Mesenchymal stem cell (in vitro differentiated cells and primary cell): Measurements from ENCODE around the gene ZIM2.

Experiments
- DNase-seq: peaks from one replicate; pipeline ENCODE4 v3.0.0-alpha.2; 2013
- H2AFZ ChIP-seq: one replicate; pipeline ENCODE4 v1.6.1; 2013; ENCODE audit warnings: low read depth, mild to moderate bottlenecking, control low read depth, inconsistent platforms, low read length, moderate library complexity
- H2AK5ac ChIP-seq: 2 replicates; pipeline ENCODE4 v1.6.1; 2013; ENCODE audit warnings: low read length, moderate library complexity, mild to moderate bottlenecking, inconsistent platforms; ENCODE audit not compliant: severe bottlenecking
- H2BK120ac ChIP-seq: one replicate; pipeline ENCODE4 v1.6.1; 2013; ENCODE audit warnings: low read depth, mild to moderate bottlenecking, inconsistent platforms, low read length, moderate library complexity
- H2BK12ac ChIP-seq, 2 experiments: one replicate each; pipeline ENCODE4 v1.6.1; 2013; ENCODE audit warnings: inconsistent platforms in 2 of 2, low read length in 2 of 2, mild to moderate bottlenecking in 2 of 2, moderate library complexity in 2 of 2, control low read depth in 1 of 2
- H2BK15ac ChIP-seq: one replicate; pipeline ENCODE4 v1.6.1; 2013; ENCODE audit warnings: mild to moderate bottlenecking, low read depth, inconsistent platforms; ENCODE audit not compliant: poor library complexity, severe bottlenecking
- H2BK5ac ChIP-seq: 2 replicates; pipeline ENCODE4 v1.6.1; 2013; ENCODE audit warnings: low read depth, mild to moderate bottlenecking, low read length, control low read depth, inconsistent platforms; ENCODE audit not compliant: poor library complexity, severe bottlenecking
- H3K14ac ChIP-seq, 2 experiments: one replicate each; pipeline ENCODE4 v1.6.1; 2013; ENCODE audit warnings: inconsistent platforms in 2 of 2, low read length in 2 of 2, control low read depth in 1 of 2, mild to moderate bottlenecking in 1 of 2, moderate library complexity in 1 of 2
- H3K18ac ChIP-seq, 2 experiments: one replicate each; pipeline ENCODE4 v1.6.1; 2013; ENCODE audit warnings: inconsistent platforms in 2 of 2, low read length in 2 of 2, control low read depth in 1 of 2, low read depth in 1 of 2, mild to moderate bottlenecking in 1 of 2
- H3K23ac ChIP-seq, 2 experiments: one replicate each; pipeline ENCODE4 v1.6.1; 2013; ENCODE audit warnings: inconsistent platforms in 2 of 2, low read length in 2 of 2, mild to moderate bottlenecking in 2 of 2, moderate library complexity in 2 of 2, control low read depth in 1 of 2
- H3K27ac ChIP-seq: 2 replicates; pipeline ENCODE4 v1.5.1; 2013; ENCODE audit warnings: mild to moderate bottlenecking, moderate library complexity, low read length, control low read depth, inconsistent platforms; ENCODE audit not compliant: poor library complexity, severe bottlenecking
- H3K27me3 ChIP-seq, 2 experiments: 2 replicates each; pipeline versions ENCODE4 v1.6.1 to v1.7.0; 2013; ENCODE audit warnings: low read length in 2 of 2, mild to moderate bottlenecking in 2 of 2, moderate library complexity in 2 of 2, control low read depth in 1 of 2, inconsistent platforms in 1 of 2; ENCODE audit not compliant: control insufficient read depth in 1 of 2, insufficient read depth in 1 of 2
- H3K36me3 ChIP-seq, 2 experiments: 2 replicates each; pipeline versions ENCODE4 v1.6.1 to v1.7.0; 2013; ENCODE audit warnings: low read length in 2 of 2, control low read depth in 1 of 2, inconsistent platforms in 1 of 2, low read depth in 1 of 2, mild to moderate bottlenecking in 1 of 2; ENCODE audit not compliant: insufficient read depth in 2 of 2, control insufficient read depth in 1 of 2
- H3K4ac ChIP-seq, 2 experiments: one replicate each; pipeline ENCODE4 v1.6.1; 2013; ENCODE audit warnings: inconsistent platforms in 2 of 2, low read length in 2 of 2, mild to moderate bottlenecking in 2 of 2, moderate library complexity in 2 of 2, control low read depth in 1 of 2, low read depth in 1 of 2
- H3K4me1 ChIP-seq: 2 replicates; pipeline ENCODE4 v1.6.1; 2013; ENCODE audit warnings: low read depth, low read length, control low read depth; ENCODE audit not compliant: control insufficient read depth, insufficient read depth
- H3K4me2 ChIP-seq: 2 replicates; pipeline ENCODE4 v1.6.1; 2013; ENCODE audit warnings: low read length, mild to moderate bottlenecking, inconsistent platforms; ENCODE audit not compliant: poor library complexity, severe bottlenecking
- H3K4me3 ChIP-seq, 2 experiments: 2 replicates each; pipeline versions ENCODE4 v1.5.1 to v1.7.0; 2013; ENCODE audit warnings: low read length in 2 of 2, mild to moderate bottlenecking in 2 of 2, control low read depth in 1 of 2, low read depth in 1 of 2; ENCODE audit not compliant: insufficient read depth in 1 of 2
- H3K79me1 ChIP-seq: replicated peaks from 2 replicates; pipeline ENCODE4 v1.6.1; 2013; ENCODE audit warnings: mild to moderate bottlenecking, control low read depth, low read length, inconsistent platforms; ENCODE audit not compliant: poor library complexity, severe bottlenecking
- H3K9ac ChIP-seq: 2 replicates; pipeline ENCODE4 v1.7.0; 2013; ENCODE audit warnings: mild to moderate bottlenecking, low read length, moderate library complexity
- H3K9me3 ChIP-seq: 2 replicates; pipeline ENCODE4 v1.7.0; 2013; ENCODE audit warnings: mild to moderate bottlenecking, low read length; ENCODE audit not compliant: control insufficient read depth
- H4K8ac ChIP-seq: one replicate; pipeline ENCODE4 v1.6.1; 2013; ENCODE audit warnings: inconsistent platforms, mild to moderate bottlenecking, low read length, moderate library complexity
- H4K91ac ChIP-seq: one replicate; pipeline ENCODE4 v1.6.1; 2013; ENCODE audit warnings: mild to moderate bottlenecking, low read length, inconsistent platforms
- WGBS: methylation state at CpG from one replicate; pipeline ENCODE4 v1.1.7; 2013; ENCODE audit warnings: mixed read lengths; 5-methylcytosine and 5-hydroxymethylcytosine counted together

ZIM2 gene

DNA sequence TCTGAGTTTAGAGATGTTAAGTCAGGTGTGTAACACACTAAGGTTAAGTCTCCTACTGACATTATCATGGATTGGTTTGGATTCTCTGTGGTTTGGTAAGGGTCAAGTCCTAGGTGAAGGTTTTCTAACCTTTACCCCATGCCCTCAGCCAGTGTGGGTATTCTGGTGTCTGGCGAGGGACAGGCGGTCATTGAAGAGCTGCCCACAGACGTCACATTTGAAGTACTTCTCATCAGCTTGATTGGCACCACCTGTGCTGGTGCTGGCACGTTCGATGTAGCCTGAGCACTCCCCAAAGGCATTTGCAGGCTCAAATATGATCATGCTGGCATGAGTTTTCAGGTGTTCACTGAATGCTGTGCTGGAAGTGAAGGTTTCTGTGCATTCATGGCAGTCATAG lies 27.0 kb downstream of the ZIM2 start:
- no peak overlapping the region for H4K91ac ChIP-seq
- H3K27ac ChIP-seq = no peak overlapping the region
- no peak overlapping the region for H3K18ac ChIP-seq
- H3K9me3 ChIP-seq = peaks cover 58% of the 10 kb centered on the region
- no peak for DNase-seq
- H3K23ac ChIP-seq = no peak overlapping the region
- no peak overlapping the region for H2AK5ac ChIP-seq
- no peak overlapping the region for H3K9ac ChIP-seq
- H2BK120ac ChIP-seq = no peak overlapping the region
- H3K27me3 ChIP-seq = no peaks in the 10 kb centered on the region
- no peaks in the 10 kb centered on the region for H3K4me1 ChIP-seq
- H2BK12ac ChIP-seq = no peak overlapping the region
- H2BK15ac ChIP-seq = no peak overlapping the region
- H3K4me3 ChIP-seq = no peak overlapping the region
- no peak overlapping the region for H3K4me2 ChIP-seq
- no peaks in the 10 kb centered on the region for H3K79me1 ChIP-seq
- peaks cover 0 to 9% of the 10 kb centered on the region in 2 experiments for H3K36me3 ChIP-seq
- H3K4ac ChIP-seq = no peak overlapping the region
- no peak overlapping the region for H3K14ac ChIP-seq
- 61% methylated on average over 5 of the region's 5 CpGs for WGBS
- H2AFZ ChIP-seq = no peak overlapping the region
- H2BK5ac ChIP-seq = no peak overlapping the region
- no peak overlapping the region for H4K8ac ChIP-seq

GRCh38 chr19:56811480-56811879 lies 29.0 kb downstream of the ZIM2 start:
- Histone ChIP-seq H3K23ac (no peak overlapping the region), H3K14ac (no peak overlapping the region), H2BK5ac (no peak overlapping the region), H3K79me1 (no peaks in the 10 kb centered on the region), H2AFZ (no peak overlapping the region), H3K9ac (no peak overlapping the region), H3K27ac (no peak overlapping the region), H3K27me3 (no peaks in the 10 kb centered on the region), H3K36me3 (no peaks in the 10 kb centered on the region), H3K4me1 (no peaks in the 10 kb centered on the region), H2AK5ac (no peak overlapping the region), H2BK15ac (no peak overlapping the region), H4K8ac (no peak overlapping the region), H2BK120ac (no peak overlapping the region), H4K91ac (no peak overlapping the region), H3K4me2 (no peak overlapping the region), H2BK12ac (no peak overlapping the region), H3K9me3 (peaks cover 63% of the 10 kb centered on the region), H3K4me3 (no peak overlapping the region), H3K18ac (no peak overlapping the region), H3K4ac (no peak overlapping the region)
- WGBS = 55% methylated on average over 6 of the region's 6 CpGs
- no peak for DNase-seq

DNA sequence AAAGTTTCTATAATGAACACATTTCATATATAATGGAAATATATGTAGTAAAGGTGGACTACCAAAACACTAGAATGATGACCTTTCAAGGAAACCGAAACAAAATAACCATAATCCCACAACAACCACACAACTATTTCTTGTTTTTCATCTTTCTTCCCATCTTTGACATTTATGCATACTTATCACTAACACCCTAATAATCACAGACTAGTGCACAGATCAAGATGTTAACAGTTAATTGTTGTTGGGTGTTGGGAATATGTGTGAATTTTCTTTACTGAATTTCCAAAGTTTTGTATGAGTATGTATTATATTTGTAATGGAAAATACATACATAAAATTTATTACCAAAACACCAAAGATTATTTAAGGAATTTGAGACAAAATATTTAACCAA lies 30.3 kb downstream of the ZIM2 start:
- no peak overlapping the region for H4K91ac ChIP-seq
- H2BK15ac ChIP-seq = no peak overlapping the region
- H3K4me3 ChIP-seq = no peak overlapping the region
- H2BK5ac ChIP-seq = no peak overlapping the region
- no peaks in the 10 kb centered on the region for H3K27me3 ChIP-seq
- H2BK12ac ChIP-seq = no peak overlapping the region
- no peak for DNase-seq
- H3K9ac ChIP-seq = no peak overlapping the region
- H3K4me1 ChIP-seq = no peaks in the 10 kb centered on the region
- H3K23ac ChIP-seq = no peak overlapping the region
- H3K18ac ChIP-seq = no peak overlapping the region
- H3K36me3 ChIP-seq = no peaks in the 10 kb centered on the region
- H3K9me3 ChIP-seq = peaks cover 58% of the 10 kb centered on the region
- H2AK5ac ChIP-seq = no peak overlapping the region
- no peak overlapping the region for H3K4ac ChIP-seq
- H3K14ac ChIP-seq = no peak overlapping the region
- WGBS = 64% methylated on average over 1 of the region's 1 CpG
- no peak overlapping the region for H2AFZ ChIP-seq
- no peaks in the 10 kb centered on the region for H3K79me1 ChIP-seq
- H3K4me2 ChIP-seq = no peak overlapping the region
- H2BK120ac ChIP-seq = no peak overlapping the region
- no peak overlapping the region for H4K8ac ChIP-seq
- no peak overlapping the region for H3K27ac ChIP-seq

DNA sequence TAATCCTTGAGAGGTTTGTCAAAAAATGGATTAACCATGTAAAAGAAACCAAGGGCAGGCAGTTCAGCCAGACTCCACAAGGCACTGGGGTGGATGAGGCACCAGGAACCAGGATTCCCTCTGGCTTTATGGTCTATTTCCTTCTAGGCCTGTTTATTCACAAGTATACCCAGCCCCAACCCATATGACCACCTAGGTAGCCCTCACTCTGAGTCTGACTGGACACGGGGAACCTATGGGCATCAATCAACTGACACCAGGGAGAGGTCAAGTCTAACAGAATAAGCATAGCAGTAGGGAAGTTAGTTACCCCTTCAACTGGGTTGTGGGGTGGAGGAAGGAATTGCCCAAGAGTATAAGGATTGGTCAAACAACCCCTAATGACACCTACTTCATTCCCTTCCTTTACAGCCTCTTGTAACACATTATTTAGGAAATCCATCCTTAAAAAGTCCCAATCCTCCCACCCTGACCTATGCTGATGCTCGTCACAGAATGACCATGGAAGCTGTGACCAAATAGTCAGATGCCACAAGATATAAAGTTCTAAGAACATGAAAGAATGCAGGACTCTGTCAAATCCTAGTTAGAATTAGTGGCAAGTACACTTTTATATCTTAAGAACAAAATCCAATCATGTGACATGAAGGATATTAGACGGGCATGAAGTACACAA lies 31.7 kb downstream of the ZIM2 start:
- Histone ChIP-seq H3K18ac (no peak overlapping the region), H4K8ac (no peak overlapping the region), H2BK120ac (no peak overlapping the region), H3K79me1 (no peaks in the 10 kb centered on the region), H2BK5ac (no peak overlapping the region), H3K23ac (no peak overlapping the region), H3K27me3 (no peaks in the 10 kb centered on the region), H3K4me2 (no peak overlapping the region), H2BK12ac (no peak overlapping the region), H2AFZ (no peak overlapping the region), H3K9me3 (peaks cover 58% of the 10 kb centered on the region), H3K4me3 (no peak overlapping the region), H3K4ac (no peak overlapping the region), H3K9ac (no peak overlapping the region), H3K4me1 (no peaks in the 10 kb centered on the region), H3K27ac (no peak overlapping the region), H4K91ac (no peak overlapping the region), H2AK5ac (no peak overlapping the region), H3K14ac (no peak overlapping the region), H3K36me3 (no peaks in the 10 kb centered on the region), H2BK15ac (no peak overlapping the region)
- 66% methylated on average over 2 of the region's 3 CpGs for WGBS
- DNase-seq = no peak
